ENCODE data around the gene FKRP. TPM values are rescaled to one million over a fixed set of nuclear protein-coding genes. Genes with fewer than 3 reads are reported as not detected.

FKRP gene
- total RNA-seq, 3 donors from 2014 or later: 10.7 to 19.8 (median 10.9) TPM

GRCh38 chr19:46718934-46719622 lies 26.8 kb upstream of the FKRP start:
- Histone ChIP-seq H3K9me3 (no peaks in the 10 kb centered on the region), H3K4me1 (ENCODE audit: low read depth) (peaks cover 25% of the 10 kb centered on the region), H3K36me3 (ENCODE audit: low read depth) (peaks cover 12% of the 10 kb centered on the region), H3K4me3 (no peak overlapping the region)
- no peak for ATAC-seq
- no peak for TF ChIP-seq CTCF (IDR thresholded peaks at IDR 0.05)
- intact Hi-C loops (cut with DNase I, micrococcal nuclease): no loop called here
- no peak for DNase-seq

GRCh38 chr19:46719629-46720502 lies 26.0 kb upstream of the FKRP start:
- DNase-seq: no peak
- Histone ChIP-seq H3K4me3 (no peak overlapping the region), H3K36me3 (ENCODE audit: low read depth) (peaks cover 16% of the 10 kb centered on the region), H3K9me3 (no peaks in the 10 kb centered on the region), H3K4me1 (ENCODE audit: low read depth) (peaks cover 24% of the 10 kb centered on the region)
- TF ChIP-seq CTCF (IDR thresholded peaks at IDR 0.05): no peak
- intact Hi-C loops (cut with DNase I, micrococcal nuclease): no loop called here
- no peak for ATAC-seq

GRCh38 chr19:46720503-46721239 lies 25.2 kb upstream of the FKRP start:
- intact Hi-C loops (cut with DNase I, micrococcal nuclease): no loop called here
- Histone ChIP-seq H3K9me3 (no peaks in the 10 kb centered on the region), H3K4me3 (no peak overlapping the region), H3K4me1 (ENCODE audit: low read depth) (peaks cover 16% of the 10 kb centered on the region), H3K36me3 (ENCODE audit: low read depth) (peaks cover 20% of the 10 kb centered on the region)
- TF ChIP-seq CTCF (IDR thresholded peaks at IDR 0.05): no peak
- DNase-seq: no peak
- no peak for ATAC-seq

- H3K36me3 ChIP-seq (ENCODE audit: low read depth): peaks cover 20% of the 10 kb centered on the region
- intact Hi-C loops (cut with DNase I, micrococcal nuclease): no loop called here
- no peak for TF ChIP-seq CTCF (IDR thresholded peaks at IDR 0.05)
- H3K4me1 ChIP-seq (ENCODE audit: low read depth): peaks cover 13% of the 10 kb centered on the region
- no peak overlapping the region for H3K4me3 ChIP-seq
- ATAC-seq: no peak
- no peak for DNase-seq
- H3K9me3 ChIP-seq: no peaks in the 10 kb centered on the region
Measured at GRCh38 chr19:46721269-46722003, 24.4 kb upstream of the FKRP start.

GRCh38 chr19:46722004-46722380 lies 23.9 kb upstream of the FKRP start:
- Histone ChIP-seq H3K9me3 (no peaks in the 10 kb centered on the region), H3K4me3 (no peak overlapping the region), H3K36me3 (ENCODE audit: low read depth) (peaks cover 20% of the 10 kb centered on the region), H3K4me1 (ENCODE audit: low read depth) (peaks cover 13% of the 10 kb centered on the region)
- intact Hi-C loops (cut with DNase I, micrococcal nuclease): no loop called here
- ATAC-seq: no peak
- TF ChIP-seq CTCF (IDR thresholded peaks at IDR 0.05): no peak
- DNase-seq: no peak
